CD8-positive, alpha-beta memory T cell (primary cell): ENCODE data around the gene PLCXD1. TPM values are rescaled to one million over a fixed set of nuclear protein-coding genes. Genes with fewer than 3 reads are reported as not detected.

Experiments
- CTCF ChIA-PET: fragments of 350-600 bp; sonication (Branson Sonifier 250); formaldehyde crosslinking; loops from one replicate; lab custom pipeline; 2021; ENCODE audit warnings: antibody characterized with exemption; lab: Charles Lee
- POLR2A ChIA-PET: fragments of 350-600 bp; sonication (Branson Sonifier 250); formaldehyde crosslinking; loops from one replicate; lab custom pipeline; 2021; ENCODE audit warnings: antibody characterized with exemption; lab: Charles Lee
- DNase-seq, 5 donors: peaks; one replicate each; pipeline versions ENCODE4 v3.0.0 to v3.0.0-alpha.2; 2020 to 2022; ENCODE audit warnings: mixed read lengths in 1 of 5
- H3K27ac ChIP-seq: one replicate; pipeline ENCODE4 v1.7.0; 2013; ENCODE audit warnings: low read depth, mild to moderate bottlenecking, low read length, moderate library complexity
- H3K27me3 ChIP-seq: 2 replicates; pipeline ENCODE4 v1.7.0; 2013; ENCODE audit warnings: low read length, mild to moderate bottlenecking; ENCODE audit not compliant: insufficient read depth, poor library complexity, severe bottlenecking
- H3K36me3 ChIP-seq: 2 replicates; pipeline ENCODE4 v1.7.0; 2013; ENCODE audit warnings: mild to moderate bottlenecking, low read length, moderate library complexity; ENCODE audit not compliant: insufficient read depth
- H3K4me1 ChIP-seq: 2 replicates; pipeline ENCODE4 v1.7.0; 2013; ENCODE audit warnings: mild to moderate bottlenecking, low read length, moderate library complexity; ENCODE audit not compliant: insufficient read depth
- H3K4me3 ChIP-seq: 2 replicates; pipeline ENCODE4 v1.7.0; 2013; ENCODE audit warnings: mild to moderate bottlenecking, low read length
- H3K9me3 ChIP-seq: 2 replicates; pipeline ENCODE4 v1.7.0; 2013; ENCODE audit warnings: mild to moderate bottlenecking, low read length
- H3K27ac Mint-ChIP-seq, 8 donors: one replicate each; pipeline ENCODE4 v1.8.0; 2020 to 2021; ENCODE audit warnings: mixed read lengths in 8 of 8, mild to moderate bottlenecking in 6 of 8, inconsistent platforms in 3 of 8, moderate library complexity in 3 of 8
- H3K27me3 Mint-ChIP-seq, 2 donors: one replicate each; pipeline ENCODE4 v1.8.0; 2020 to 2021; ENCODE audit warnings: mixed read lengths in 2 of 2, mild to moderate bottlenecking in 1 of 2, moderate library complexity in 1 of 2
- H3K36me3 Mint-ChIP-seq, 3 donors: one replicate each; pipeline ENCODE4 v1.8.0; 2020 to 2021; ENCODE audit warnings: mixed read lengths in 3 of 3, inconsistent platforms in 1 of 3, mild to moderate bottlenecking in 1 of 3
- H3K4me1 Mint-ChIP-seq, 3 donors: one replicate each; pipeline ENCODE4 v1.8.0; 2020 to 2021; ENCODE audit warnings: mixed read lengths in 3 of 3, inconsistent platforms in 1 of 3, mild to moderate bottlenecking in 1 of 3
- H3K4me3 Mint-ChIP-seq, 7 donors: one replicate each; pipeline ENCODE4 v1.8.0; 2020 to 2021; ENCODE audit warnings: mixed read lengths in 7 of 7, mild to moderate bottlenecking in 6 of 7, moderate library complexity in 4 of 7, inconsistent platforms in 2 of 7
- H3K9me3 Mint-ChIP-seq, 5 donors: one replicate each; pipeline ENCODE4 v1.8.0; 2020 to 2022; ENCODE audit warnings: mixed read lengths in 5 of 5, mild to moderate bottlenecking in 3 of 5, moderate library complexity in 2 of 5, inconsistent platforms in 1 of 5
- polyA plus RNA-seq: library from polyadenylated mRNA; unstranded; fragments of 300-500 nt; fragmentation: Illumina TruSeq; gene quantifications from one replicate; pipeline ENCODE4 v1.2.3, GENCODE V29; 2021
- total RNA-seq, 2 experiments: library from RNA; stranded (reverse); gene quantifications; one replicate each; pipeline ENCODE4 v1.2.3, GENCODE V29; 2021

PLCXD1 gene
- total and polyA plus RNA-seq, 3 experiments from 2014 or later = 4.6 to 30.6 (median 28.5) TPM

DNA sequence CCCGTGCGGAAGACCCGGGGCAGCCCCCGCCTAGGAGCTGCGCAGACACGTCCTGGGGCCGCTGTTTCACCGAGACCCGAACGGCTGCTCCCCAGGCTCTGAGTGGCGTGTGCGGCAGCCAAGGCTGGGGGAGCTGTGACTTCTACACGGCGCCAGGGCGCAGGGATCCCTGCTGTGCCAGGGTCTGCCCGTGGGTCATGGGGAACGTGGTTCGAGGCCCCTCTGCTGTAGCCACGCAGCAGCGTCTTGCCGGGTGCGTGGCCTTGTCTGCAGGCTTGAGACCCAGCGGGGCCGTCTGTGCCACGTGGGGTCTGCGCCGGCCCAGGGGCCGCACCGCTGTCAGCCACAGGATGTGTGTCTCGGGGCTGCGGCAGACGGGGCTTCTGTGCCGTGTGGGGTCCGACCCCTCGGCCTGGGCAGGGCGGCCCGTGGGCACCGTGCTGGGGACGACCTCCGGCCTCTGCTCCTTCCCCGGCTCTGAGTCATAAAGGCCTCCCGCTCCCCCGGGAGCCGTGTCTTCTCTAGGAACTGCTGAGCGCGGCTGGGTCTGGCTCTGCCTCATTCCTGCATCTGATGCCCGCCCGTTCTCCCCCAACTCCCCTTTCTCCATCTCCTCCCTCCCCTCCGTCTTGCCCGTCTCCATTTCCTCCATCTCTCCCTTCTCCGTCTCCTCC is 50.1 kb downstream of the PLCXD1 start:
- Mint-ChIP-seq H3K27me3 (no peaks in the 10 kb centered on the region), H3K27ac (no peak overlapping the region), H3K4me1 (peaks cover 0 to 2% (median under 1%) of the 10 kb centered on the region in 3 donors), H3K9me3 (peaks cover 0 to 2% (median 0%) of the 10 kb centered on the region in 5 donors), H3K4me3 (no peak overlapping the region), H3K36me3 (peaks cover 1 to 10% (median 2%) of the 10 kb centered on the region in 3 donors)
- ChIA-PET CTCF (no interaction called here), POLR2A (no interaction called here)
- no peaks in the 10 kb centered on the region for H3K27me3 ChIP-seq
- DNase-seq = peak in 1 of 5 donors; percentile 48
- H3K27ac ChIP-seq = no peak overlapping the region
- no peak overlapping the region for H3K4me3 ChIP-seq
- H3K9me3 ChIP-seq = no peaks in the 10 kb centered on the region
- H3K4me1 ChIP-seq = peaks cover 8% of the 10 kb centered on the region
- H3K36me3 ChIP-seq = no peaks in the 10 kb centered on the region

- H3K36me3 ChIP-seq = no peaks in the 10 kb centered on the region
Measured at GRCh38 chrX:331825-332495, 50.8 kb downstream of the PLCXD1 start.

GRCh38 chrX:332496-332860 is 51.3 kb downstream of the PLCXD1 start:
- ChIA-PET CTCF (no interaction called here), POLR2A (no interaction called here)
- Histone ChIP-seq H3K9me3 (no peaks in the 10 kb centered on the region), H3K27me3 (no peaks in the 10 kb centered on the region), H3K27ac (no peak overlapping the region), H3K36me3 (no peaks in the 10 kb centered on the region), H3K4me1 (peaks cover 8% of the 10 kb centered on the region), H3K4me3 (no peak overlapping the region)
- H3K4me3 Mint-ChIP-seq = no peak overlapping the region
- DNase-seq = peak in 1 of 5 donors; percentile 19
- H3K36me3 Mint-ChIP-seq = peaks cover 6 to 19% (median 9%) of the 10 kb centered on the region in 3 donors
- no peak overlapping the region for H3K27ac Mint-ChIP-seq
- H3K4me1 Mint-ChIP-seq = peaks cover 0 to 5% (median 2%) of the 10 kb centered on the region in 3 donors
- no peaks in the 10 kb centered on the region for H3K27me3 Mint-ChIP-seq
- H3K9me3 Mint-ChIP-seq = no peaks in the 10 kb centered on the region

More at GRCh38 chrX:331825-332495, 50.8 kb downstream of the PLCXD1 start:
- Histone ChIP-seq H3K4me3 (no peak overlapping the region), H3K27ac (no peak overlapping the region), H3K9me3 (no peaks in the 10 kb centered on the region), H3K4me1 (peaks cover 8% of the 10 kb centered on the region), H3K27me3 (no peaks in the 10 kb centered on the region)
- DNase-seq = no peak
- Mint-ChIP-seq H3K27ac (no peak overlapping the region), H3K9me3 (peaks cover 0 to 2% (median 0%) of the 10 kb centered on the region in 5 donors), H3K27me3 (no peaks in the 10 kb centered on the region), H3K36me3 (peaks cover 5 to 16% (median 6%) of the 10 kb centered on the region in 3 donors), H3K4me3 (no peak overlapping the region), H3K4me1 (peaks cover 0 to 5% (median 2%) of the 10 kb centered on the region in 3 donors)
- CTCF ChIA-PET = no interaction called here
- POLR2A ChIA-PET = no interaction called here

- ChIA-PET POLR2A (no interaction called here), CTCF (no interaction called here)
- Histone ChIP-seq H3K4me1 (peaks cover 8% of the 10 kb centered on the region), H3K36me3 (no peaks in the 10 kb centered on the region), H3K9me3 (no peaks in the 10 kb centered on the region), H3K27ac (no peak overlapping the region), H3K27me3 (no peaks in the 10 kb centered on the region), H3K4me3 (no peak overlapping the region)
- no peaks in the 10 kb centered on the region for H3K9me3 Mint-ChIP-seq
- peaks cover 0 to 5% (median 2%) of the 10 kb centered on the region in 3 donors for H3K4me1 Mint-ChIP-seq
- H3K4me3 Mint-ChIP-seq = no peak overlapping the region
- DNase-seq = peak in 1 of 5 donors; percentile 47
- no peak overlapping the region for H3K27ac Mint-ChIP-seq
- peaks cover 6 to 25% (median 11%) of the 10 kb centered on the region in 3 donors for H3K36me3 Mint-ChIP-seq
- no peaks in the 10 kb centered on the region for H3K27me3 Mint-ChIP-seq
Measured at GRCh38 chrX:332916-333610, 51.9 kb downstream of the PLCXD1 start.

- H3K9me3 Mint-ChIP-seq = no peaks in the 10 kb centered on the region
- Histone ChIP-seq H3K27me3 (no peaks in the 10 kb centered on the region), H3K4me3 (no peak overlapping the region), H3K4me1 (peaks cover 8% of the 10 kb centered on the region), H3K27ac (no peak overlapping the region), H3K36me3 (no peaks in the 10 kb centered on the region), H3K9me3 (no peaks in the 10 kb centered on the region)
- ChIA-PET CTCF (no interaction called here), POLR2A (no interaction called here)
- H3K27me3 Mint-ChIP-seq = no peaks in the 10 kb centered on the region
- peaks cover 6 to 28% (median 11%) of the 10 kb centered on the region in 3 donors for H3K36me3 Mint-ChIP-seq
- H3K27ac Mint-ChIP-seq = no peak overlapping the region
- H3K4me1 Mint-ChIP-seq = peaks cover 0 to 5% (median 2%) of the 10 kb centered on the region in 3 donors
- H3K4me3 Mint-ChIP-seq = no peak overlapping the region
- DNase-seq = peak in 1 of 5 donors; percentile 42
Measured at GRCh38 chrX:333611-334311, 52.6 kb downstream of the PLCXD1 start.

DNA sequence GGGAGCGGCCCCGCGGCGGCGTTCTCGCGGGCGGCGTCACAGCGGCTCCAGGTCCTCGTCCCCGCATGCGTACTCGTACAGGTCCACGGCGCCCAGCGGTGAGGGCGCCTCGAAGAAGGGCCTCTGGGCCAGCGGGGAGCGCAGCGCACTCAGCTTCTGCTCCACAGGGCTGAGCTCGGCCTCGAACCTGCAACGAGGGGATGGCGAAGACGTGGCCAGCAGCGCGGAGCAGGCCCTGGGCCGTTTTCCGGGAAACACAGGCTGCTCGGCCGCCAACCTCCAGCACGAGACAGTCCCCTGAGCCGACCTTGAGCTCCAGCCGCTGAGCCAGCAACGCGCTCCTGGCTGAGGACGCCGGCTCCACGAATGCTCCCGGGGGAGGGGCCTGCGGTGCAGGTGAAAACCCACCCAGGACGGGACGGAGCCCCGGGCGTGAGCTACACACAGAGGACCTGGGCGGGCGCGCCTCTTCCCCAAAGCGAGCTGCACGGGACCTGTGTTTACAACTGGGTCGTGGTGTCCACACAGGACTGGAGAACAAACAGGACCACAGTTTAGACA is 53.2 kb downstream of the PLCXD1 start:
- Histone ChIP-seq H3K4me3 (no peak overlapping the region), H3K27ac (no peak overlapping the region), H3K4me1 (peaks cover 8% of the 10 kb centered on the region), H3K36me3 (no peaks in the 10 kb centered on the region), H3K27me3 (no peaks in the 10 kb centered on the region), H3K9me3 (no peaks in the 10 kb centered on the region)
- H3K36me3 Mint-ChIP-seq = peaks cover 6 to 29% (median 11%) of the 10 kb centered on the region in 3 donors
- DNase-seq = peak in 1 of 5 donors; percentile 46
- H3K9me3 Mint-ChIP-seq = no peaks in the 10 kb centered on the region
- H3K4me3 Mint-ChIP-seq = no peak overlapping the region
- no peak overlapping the region for H3K27ac Mint-ChIP-seq
- CTCF ChIA-PET = no interaction called here
- no peaks in the 10 kb centered on the region for H3K27me3 Mint-ChIP-seq
- peaks cover 0 to 5% (median 1%) of the 10 kb centered on the region in 3 donors for H3K4me1 Mint-ChIP-seq
- POLR2A ChIA-PET = no interaction called here

- H3K4me1 ChIP-seq = peaks cover 8% of the 10 kb centered on the region
- peak in 1 of 5 donors; percentile 24 for DNase-seq
- H3K9me3 ChIP-seq = no peaks in the 10 kb centered on the region
- H3K36me3 ChIP-seq = no peaks in the 10 kb centered on the region
- Mint-ChIP-seq H3K36me3 (peaks cover 6 to 29% (median 11%) of the 10 kb centered on the region in 3 donors), H3K4me3 (no peak overlapping the region), H3K27me3 (no peaks in the 10 kb centered on the region), H3K27ac (peak overlapping the region in 1 of 8 donors; percentile 47), H3K9me3 (no peaks in the 10 kb centered on the region), H3K4me1 (peaks cover 0 to 5% (median 0%) of the 10 kb centered on the region in 3 donors)
- no peak overlapping the region for H3K4me3 ChIP-seq
- no peaks in the 10 kb centered on the region for H3K27me3 ChIP-seq
- ChIA-PET POLR2A (no interaction called here), CTCF (no interaction called here)
- H3K27ac ChIP-seq = no peak overlapping the region
Measured at GRCh38 chrX:334971-335757, 54.0 kb downstream of the PLCXD1 start.
